Tibial nerve (tissue), 4 donors: ENCODE data around the gene PIEZO2. TPM values are rescaled to one million over a fixed set of nuclear protein-coding genes. Genes with fewer than 3 reads are reported as not detected.

ENCODE experiments used
- DNase-seq, 2 donors: peaks; one replicate each; pipeline ENCODE4 v3.0.0-alpha.2; 2019; ENCODE audit warnings: low spot score in 2 of 2
- H3K27ac ChIP-seq, 4 donors: fragments of 200-600 bp; sonication (generic) in 3 of 4; one replicate each; pipeline ENCODE4 v1.5.1; 2017 to 2019; ENCODE audit warnings: mild to moderate bottlenecking in 1 of 4
- H3K27me3 ChIP-seq, 2 donors: fragments of 200-600 bp; sonication (generic) in 1 of 2; one replicate each; pipeline versions ENCODE4 v1.5.1 to v1.6.0; 2017 to 2019
- H3K36me3 ChIP-seq, 3 donors: fragments of 200-600 bp; sonication (generic); one replicate each; pipeline ENCODE4 v1.5.1; 2018 to 2019
- H3K4me1 ChIP-seq, 4 donors: fragments of 200-600 bp; sonication (generic) in 3 of 4; one replicate each; pipeline ENCODE4 v1.5.1; 2017 to 2019
- H3K4me3 ChIP-seq, 4 donors: fragments of 200-600 bp; sonication (generic) in 3 of 4; one replicate each; pipeline ENCODE4 v1.5.1; 2017 to 2019; ENCODE audit warnings: mild to moderate bottlenecking in 1 of 4, moderate library complexity in 1 of 4
- H3K9me3 ChIP-seq, 4 donors: fragments of 200-600 bp; sonication (generic) in 3 of 4; one replicate each; pipeline ENCODE4 v1.5.1; 2017 to 2019
- CTCF ChIP-seq, 5 experiments: fragments of 200-600 bp in 3 of 5; fragments of 450-650 bp in 2 of 5; sonication (generic) in 3 of 5; IDR thresholded peaks; one replicate each; pipeline ENCODE4 v1.5.1; 2016 to 2019; ENCODE audit warnings: antibody characterized with exemption in 5 of 5, mild to moderate bottlenecking in 3 of 5, moderate library complexity in 2 of 5
- EP300 ChIP-seq, 2 donors: sonication (generic); formaldehyde crosslinking; IDR thresholded peaks; one replicate each; pipeline ENCODE4 v1.6.1; 2017; ENCODE audit warnings: antibody characterized with exemption in 2 of 2, mild to moderate bottlenecking in 1 of 2
- POLR2A ChIP-seq, 2 donors: fragments of 450-650 bp; IDR thresholded peaks; one replicate each; pipeline ENCODE4 v1.6.1; 2017; ENCODE audit warnings: antibody characterized with exemption in 2 of 2, mild to moderate bottlenecking in 2 of 2, moderate library complexity in 2 of 2
- WGBS, 2 donors: methylation state at CpG; one replicate each; pipeline ENCODE4 v1.1.5; 2018; 5-methylcytosine and 5-hydroxymethylcytosine counted together
- total RNA-seq, 4 donors: library from RNA; depleted of rRNA; stranded (reverse); fragments of >200 nt; gene quantifications; one replicate each; pipeline ENCODE4 v1.1.0, GENCODE V29; 2016

PIEZO2 gene
- total RNA-seq, 4 donors from 2014 or later: 17.0 to 27.7 (median 22.3) TPM

- no peak for DNase-seq
- Histone ChIP-seq H3K36me3 (no peaks in the 10 kb centered on the region), H3K4me1 (no peaks in the 10 kb centered on the region), H3K9me3 (no peaks in the 10 kb centered on the region), H3K27me3 (no peaks in the 10 kb centered on the region), H3K27ac (no peak overlapping the region), H3K4me3 (no peak overlapping the region)
- TF ChIP-seq POLR2A (IDR thresholded peaks at IDR 0.05): no peak
- no peak for TF ChIP-seq CTCF (IDR thresholded peaks at IDR 0.05)
- TF ChIP-seq EP300 (IDR thresholded peaks at IDR 0.05): no peak
- 59 to 70% methylated on average over 4 of the region's 4 CpGs for WGBS, 2 donors
These were observed 70.9 kb downstream of the PIEZO2 start for GRCh38 chr18:11078491-11078890.

- no peaks in the 10 kb centered on the region for H3K9me3 ChIP-seq
- no peak for DNase-seq
- TF ChIP-seq POLR2A (IDR thresholded peaks at IDR 0.05) (no peak), CTCF (IDR thresholded peaks at IDR 0.05) (no peak), EP300 (IDR thresholded peaks at IDR 0.05) (no peak)
- H3K27ac ChIP-seq: no peak overlapping the region
- H3K27me3 ChIP-seq: no peaks in the 10 kb centered on the region
- no peaks in the 10 kb centered on the region for H3K4me1 ChIP-seq
- WGBS, 2 donors: 74 to 93% methylated on average over 5 of the region's 5 CpGs
- H3K4me3 ChIP-seq: no peak overlapping the region
- H3K36me3 ChIP-seq: no peaks in the 10 kb centered on the region
These were observed 71.7 kb downstream of the PIEZO2 start for GRCh38 chr18:11077548-11078187.

- H3K36me3 ChIP-seq: no peaks in the 10 kb centered on the region
- no peak for DNase-seq
- TF ChIP-seq POLR2A (IDR thresholded peaks at IDR 0.05): no peak
- TF ChIP-seq EP300 (IDR thresholded peaks at IDR 0.05): no peak
- no peak for TF ChIP-seq CTCF (IDR thresholded peaks at IDR 0.05)
- no peak overlapping the region for H3K4me3 ChIP-seq
- H3K9me3 ChIP-seq: no peaks in the 10 kb centered on the region
- H3K27ac ChIP-seq: no peak overlapping the region
- H3K27me3 ChIP-seq: no peaks in the 10 kb centered on the region
- no peaks in the 10 kb centered on the region for H3K4me1 ChIP-seq
- 68% methylated on average over 5 of the region's 5 CpGs for WGBS, 2 donors
These were observed 74.5 kb downstream of the PIEZO2 start for GRCh38 chr18:11074889-11075288.

- Histone ChIP-seq H3K36me3 (no peaks in the 10 kb centered on the region), H3K9me3 (no peaks in the 10 kb centered on the region), H3K27me3 (no peaks in the 10 kb centered on the region), H3K4me1 (no peaks in the 10 kb centered on the region), H3K4me3 (no peak overlapping the region), H3K27ac (no peak overlapping the region)
- no peak for DNase-seq
- no peak for TF ChIP-seq EP300 (IDR thresholded peaks at IDR 0.05)
- no peak for TF ChIP-seq CTCF (IDR thresholded peaks at IDR 0.05)
- TF ChIP-seq POLR2A (IDR thresholded peaks at IDR 0.05): no peak
- WGBS, 2 donors: 88 to 94% methylated on average over 9 of the region's 9 CpGs
These were observed 75.4 kb downstream of the PIEZO2 start for GRCh38 chr18:11073971-11074370.

GRCh38 chr18:11072632-11073031, 76.7 kb downstream of the PIEZO2 start:
- no peaks in the 10 kb centered on the region for H3K27me3 ChIP-seq
- no peak for DNase-seq
- WGBS, 2 donors: 80 to 85% methylated on average over 5 of the region's 5 CpGs

More at GRCh38 chr18:11072632-11073031, 76.7 kb downstream of the PIEZO2 start:
- Histone ChIP-seq H3K4me3 (no peak overlapping the region), H3K9me3 (no peaks in the 10 kb centered on the region), H3K4me1 (no peaks in the 10 kb centered on the region), H3K36me3 (no peaks in the 10 kb centered on the region), H3K27ac (no peak overlapping the region)
- TF ChIP-seq POLR2A (IDR thresholded peaks at IDR 0.05) (no peak), EP300 (IDR thresholded peaks at IDR 0.05) (no peak), CTCF (IDR thresholded peaks at IDR 0.05) (no peak)
